IMR-90 (cell line): ENCODE measurements around the gene CEP72. TPM values are rescaled to one million over a fixed set of nuclear protein-coding genes. Genes with fewer than 3 reads are reported as not detected.

Experiments used
- ATAC-seq: fragments of 200-7000 bp; cut with Tn5 transposase; 2 replicates; pipeline ENCODE4 v1.9.1; 2020; ENCODE audit warnings: low read depth, mild to moderate bottlenecking, moderate library complexity
- BruUV-seq: library from RNA; stranded (reverse); fragments of 400-500 nt; replicated peaks from 2 replicates; lab custom pipeline; 2021; lab: Mats Ljungman, UMichigan
- CTCF ChIA-PET: fragments of 300-600 bp; formaldehyde crosslinking; extraction: SDS; loops from one replicate; lab custom pipeline; 2021; ENCODE audit warnings: antibody characterized with exemption; lab: Yijun Ruan, JAX
- POLR2A ChIA-PET: fragments of 300-600 bp; sonication (Branson Sonifier 250); formaldehyde crosslinking; loops from one replicate; lab custom pipeline; 2022; ENCODE audit warnings: antibody characterized with exemption; ENCODE audit not compliant: unreplicated experiment; lab: Charles Lee
- DNase-seq: peaks from one replicate; pipeline ENCODE4 v3.0.0; 2013
- H2AFZ ChIP-seq: replicated peaks from 2 replicates; pipeline ENCODE3; 2013; ENCODE audit warnings: low read length, mild to moderate bottlenecking; ENCODE audit not compliant: poor library complexity
- H2AK5ac ChIP-seq: 2 replicates; pipeline ENCODE4 v1.6.1; 2013; ENCODE audit warnings: low read depth, low read length, inconsistent platforms
- H2AK9ac ChIP-seq: replicated peaks from 2 replicates; pipeline ENCODE3; 2013; ENCODE audit warnings: mild to moderate bottlenecking, low read depth, low read length, moderate library complexity; ENCODE audit not compliant: poor library complexity
- H2BK120ac ChIP-seq: 2 replicates; pipeline ENCODE4 v1.6.1; 2013; ENCODE audit warnings: low read depth, low read length, inconsistent platforms
- H2BK15ac ChIP-seq: 3 replicates; pipeline ENCODE4 v1.6.1; 2013; ENCODE audit warnings: low read depth, low read length, inconsistent platforms
- H2BK20ac ChIP-seq: 2 replicates; pipeline ENCODE4 v1.6.1; 2013; ENCODE audit warnings: low read depth, mild to moderate bottlenecking, inconsistent platforms, low read length, moderate library complexity
- H2BK5ac ChIP-seq: 2 replicates; pipeline ENCODE4 v1.6.1; 2013; ENCODE audit warnings: mild to moderate bottlenecking, low read depth, low read length, inconsistent platforms; ENCODE audit not compliant: poor library complexity, severe bottlenecking
- H3K14ac ChIP-seq: replicated peaks from 2 replicates; pipeline ENCODE4 v1.6.1; 2013; ENCODE audit warnings: low read depth, low read length, inconsistent platforms
- H3K18ac ChIP-seq: 2 replicates; pipeline ENCODE4 v1.6.1; 2013; ENCODE audit warnings: low read depth, low read length, control low read depth
- H3K23ac ChIP-seq: 2 replicates; pipeline ENCODE4 v1.6.1; 2013; ENCODE audit warnings: low read depth, low read length, inconsistent platforms
- H3K27ac ChIP-seq: 2 replicates; pipeline ENCODE4 v1.5.1; 2013; ENCODE audit warnings: mild to moderate bottlenecking, control low read depth, low read length; ENCODE audit not compliant: insufficient read depth
- H3K27me3 ChIP-seq: 2 replicates; pipeline ENCODE4 v1.6.1; 2013; ENCODE audit warnings: low read length; ENCODE audit not compliant: control insufficient read depth, insufficient read depth
- H3K36me3 ChIP-seq: 2 replicates; pipeline ENCODE4 v1.6.1; 2013; ENCODE audit warnings: low read length, mixed read lengths; ENCODE audit not compliant: control insufficient read depth, insufficient read depth
- H3K4ac ChIP-seq: 2 replicates; pipeline ENCODE4 v1.6.1; 2013; ENCODE audit warnings: low read depth, low read length, inconsistent platforms
- H3K4me1 ChIP-seq: 2 replicates; pipeline ENCODE4 v1.6.1; 2013; ENCODE audit warnings: low read length, mixed read lengths; ENCODE audit not compliant: control insufficient read depth, insufficient read depth
- H3K4me2 ChIP-seq: 2 replicates; pipeline ENCODE4 v1.6.1; 2013; ENCODE audit warnings: low read depth, mild to moderate bottlenecking, control low read depth, low read length, moderate library complexity
- H3K4me3 ChIP-seq: 2 replicates; pipeline ENCODE4 v1.5.1; 2013; ENCODE audit warnings: low read depth, mild to moderate bottlenecking, control low read depth, low read length, moderate library complexity; ENCODE audit not compliant: insufficient read depth
- H3K56ac ChIP-seq: 2 replicates; pipeline ENCODE4 v1.6.1; 2013; ENCODE audit warnings: low read length, inconsistent platforms; ENCODE audit not compliant: insufficient read depth; ENCODE audit errors: extremely low read depth
- H3K79me1 ChIP-seq, 2 experiments: 2 replicates each; pipeline ENCODE4 v1.6.1; 2013; ENCODE audit warnings: low read length in 2 of 2, inconsistent platforms in 1 of 2, low read depth in 1 of 2
- H3K9ac ChIP-seq: 2 replicates; pipeline ENCODE4 v1.6.1; 2013; ENCODE audit warnings: low read depth, low read length, control low read depth
- H3K9me1 ChIP-seq: 2 replicates; pipeline ENCODE4 v1.6.1; 2013; ENCODE audit warnings: low read length, inconsistent platforms; ENCODE audit not compliant: insufficient read depth
- H3K9me3 ChIP-seq: 2 replicates; pipeline ENCODE4 v1.6.1; 2013; ENCODE audit warnings: low read length; ENCODE audit not compliant: control insufficient read depth, insufficient read depth
- H4K20me1 ChIP-seq: 2 replicates; pipeline ENCODE4 v1.6.1; 2013; ENCODE audit warnings: low read length, inconsistent platforms; ENCODE audit not compliant: insufficient read depth
- H4K5ac ChIP-seq: 2 replicates; pipeline ENCODE4 v1.6.1; 2013; ENCODE audit warnings: mild to moderate bottlenecking, low read depth, low read length, control low read depth
- H4K8ac ChIP-seq, 2 experiments: 2 replicates each; pipeline ENCODE4 v1.6.1; 2013; ENCODE audit warnings: low read depth in 2 of 2, low read length in 2 of 2, control low read depth in 1 of 2, inconsistent platforms in 1 of 2
- H4K91ac ChIP-seq: 2 replicates; pipeline ENCODE4 v1.6.1; 2013; ENCODE audit warnings: low read depth, low read length, inconsistent platforms; ENCODE audit not compliant: insufficient read depth
- BHLHE40 ChIP-seq: fragments of 150-350 bp; IDR thresholded peaks from 2 replicates; pipeline ENCODE4 v1.6.1; 2016; ENCODE audit warnings: mild to moderate bottlenecking, low read depth, low read length
- CEBPB ChIP-seq: IDR thresholded peaks from 2 replicates; pipeline ENCODE4 v1.6.1; 2012; ENCODE audit warnings: low read depth, low read length, improper control_type of control experiment
- CHD1 ChIP-seq: IDR thresholded peaks from 2 replicates; pipeline ENCODE4 v1.6.1; 2012; ENCODE audit warnings: low read depth, low read length, improper control_type of control experiment
- CTCF ChIP-seq: conservative IDR thresholded peaks from 2 replicates; pipeline ENCODE4 v1.5.1; 2012; ENCODE audit warnings: mild to moderate bottlenecking, low read depth, low read length, improper control_type of control experiment
- ELK1 ChIP-seq: fragments of 150-350 bp; IDR thresholded peaks from 2 replicates; pipeline ENCODE4 v1.6.1; 2016; ENCODE audit warnings: low read depth, mild to moderate bottlenecking, low read length, moderate library complexity, borderline replicate concordance
- FOS ChIP-seq: fragments of 150-350 bp; IDR thresholded peaks from 2 replicates; pipeline ENCODE4 v1.6.1; 2016; ENCODE audit warnings: low read depth, low read length
- MAFK ChIP-seq: IDR thresholded peaks from 2 replicates; pipeline ENCODE4 v1.6.1; 2012; ENCODE audit warnings: low read depth, low read length, improper control_type of control experiment
- MAZ ChIP-seq: IDR thresholded peaks from 2 replicates; pipeline ENCODE4 v1.6.1; 2012; ENCODE audit warnings: low read depth, mild to moderate bottlenecking, low read length, improper control_type of control experiment, moderate library complexity, borderline replicate concordance
- MXI1 ChIP-seq: IDR thresholded peaks from 2 replicates; pipeline ENCODE4 v1.6.1; 2012; ENCODE audit warnings: low read depth, mild to moderate bottlenecking, low read length, moderate library complexity, borderline replicate concordance
- NFE2L2 ChIP-seq: fragments of 150-350 bp; IDR thresholded peaks from 2 replicates; pipeline ENCODE4 v1.6.1; 2016; ENCODE audit warnings: low read depth, mild to moderate bottlenecking, low read length
- POLR2A ChIP-seq: IDR thresholded peaks from 2 replicates; pipeline ENCODE4 v1.6.1; 2012; ENCODE audit warnings: mild to moderate bottlenecking, low read depth, low read length
- RAD21 ChIP-seq: IDR thresholded peaks from 2 replicates; pipeline ENCODE4 v1.6.1; 2012; ENCODE audit warnings: low read length, improper control_type of control experiment
- RCOR1 ChIP-seq: IDR thresholded peaks from 2 replicates; pipeline ENCODE4 v1.6.1; 2012; ENCODE audit warnings: mild to moderate bottlenecking, low read length, improper control_type of control experiment; ENCODE audit not compliant: insufficient replicate concordance
- RFX5 ChIP-seq: IDR thresholded peaks from 2 replicates; pipeline ENCODE4 v1.8.0; 2012; ENCODE audit warnings: low read depth, mild to moderate bottlenecking, low read length, moderate library complexity
- SMC3 ChIP-seq: fragments of 150-350 bp; IDR thresholded peaks from 2 replicates; pipeline ENCODE4 v1.6.1; 2016; ENCODE audit warnings: low read depth, mild to moderate bottlenecking, antibody characterized with exemption, low read length, moderate library complexity
- WGBS, 2 experiments: methylation state at CpG; one replicate each; pipeline versions ENCODE4 v1.1.5 to v1.1.7; 2013; ENCODE audit warnings: missing lambda C conversion rate in 2 of 2; ENCODE audit not compliant: insufficient read length in 1 of 2; ENCODE audit errors: extremely low coverage in 2 of 2; 5-methylcytosine and 5-hydroxymethylcytosine counted together
- dilution Hi-C: fragments of 300-500 bp; cut with HindIII; formaldehyde crosslinking; loops from one replicate; pipeline ENCODE4 v1.14.3; 2018; ENCODE audit warnings: low sequenced_read_pairs; ENCODE audit not compliant: unreplicated experiment
- in situ Hi-C: fragments of 300-500 bp; cut with MboI; formaldehyde crosslinking; loops from 3 replicates; pipeline ENCODE4 v1.14.3; 2019; ENCODE audit warnings: low sequenced_read_pairs, inconsistent platforms, mixed read lengths
- intact Hi-C: fragments of 100-400 bp; cut with micrococcal nuclease; formaldehyde crosslinking; loops from 2 replicates; pipeline ENCODE4 v1.10.0; 2022
- polyA plus RNA-seq, 3 experiments: library from polyadenylated mRNA; depleted of rRNA; stranded (reverse); fragments of >200 nt; gene quantifications; 2 replicates each; pipeline ENCODE4 v1.2.3, GENCODE V29; 2012; ENCODE audit warnings: low replicate concordance in 1 of 3
- total RNA-seq: library from RNA; depleted of rRNA; stranded (reverse); fragments of >200 nt; gene quantifications from 2 replicates; pipeline ENCODE4 v1.2.3, GENCODE V29; 2012
- TF ChIP-seq, protein P1 (sequence below): fragments of 150-350 bp; IDR thresholded peaks from 2 replicates; pipeline ENCODE4 v1.6.1; 2017; ENCODE audit warnings: mild to moderate bottlenecking, antibody characterized with exemption, low read length, low read depth

CEP72 gene
- total and polyA plus RNA-seq, 2 of the 4 experiments (the other 2 are of a cell fraction) = 2.9 to 4.3 TPM

DNA sequence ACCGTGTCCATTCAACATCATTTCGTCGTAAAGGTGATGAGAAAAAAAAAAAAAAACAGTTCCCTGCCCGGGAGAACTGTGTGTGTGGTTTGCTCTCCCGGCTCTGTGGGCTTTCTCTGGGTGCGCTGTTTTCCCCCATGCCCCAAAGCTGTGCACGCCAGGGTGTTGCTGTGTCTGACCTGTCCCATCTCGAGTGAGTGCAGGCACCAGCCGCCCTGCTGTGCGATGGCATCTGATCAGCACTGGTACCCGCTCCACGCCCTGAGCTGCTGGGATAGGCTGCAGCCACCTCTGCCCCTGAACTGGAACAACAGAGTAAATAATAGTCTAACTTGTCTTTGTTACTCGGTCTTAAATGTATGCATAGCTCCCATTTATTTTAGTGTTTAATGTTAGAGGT is 33.3 kb downstream of the CEP72 start:
- in situ Hi-C loops (no loop called here), intact Hi-C loops (no loop called here), dilution Hi-C loops (no loop called here)
- Histone ChIP-seq H3K27me3 (no peaks in the 10 kb centered on the region), H4K5ac (no peak overlapping the region), H3K23ac (no peak overlapping the region), H3K9me1 (0 out of 2 replicates have a peak, but pooled peaks cover 3% of the 10 kb centered on the region), H3K4ac (no peak overlapping the region), H2AFZ (no peak overlapping the region), H4K8ac (no peak overlapping the region), H3K18ac (no peak overlapping the region), H2BK20ac (no peak overlapping the region), H3K4me3 (no peak overlapping the region), H2BK120ac (no peak overlapping the region), H3K4me2 (no peak overlapping the region), H3K36me3 (peaks cover 16% of the 10 kb centered on the region), H3K27ac (no peak overlapping the region), H3K9ac (no peak overlapping the region), H3K9me3 (no peaks in the 10 kb centered on the region), H3K4me1 (no peaks in the 10 kb centered on the region), H4K91ac (no peak overlapping the region), H2BK15ac (no peak overlapping the region), H2AK9ac (no peak overlapping the region), H3K56ac (no peak overlapping the region), H3K79me1 (no peaks in the 10 kb centered on the region; a peak in 1 of 4 replicates), H4K20me1 (no peaks in the 10 kb centered on the region), H2BK5ac (no peak overlapping the region), H3K14ac (no peak overlapping the region), H2AK5ac (no peak overlapping the region)
- ChIA-PET CTCF (no interaction called here), POLR2A (no interaction called here)
- TF ChIP-seq POLR2A (no peak), CEBPB (no peak), CHD1 (no peak), MAFK (no peak), BHLHE40 (no peak), FOS (no peak), NFE2L2 (no peak), CTCF (no peak), RCOR1 (no peak), MAZ (no peak), RFX5 (no peak), RAD21 (no peak), MXI1 (no peak), SMC3 (no peak), ELK1 (no peak)
- TF ChIP-seq, protein P1, sequence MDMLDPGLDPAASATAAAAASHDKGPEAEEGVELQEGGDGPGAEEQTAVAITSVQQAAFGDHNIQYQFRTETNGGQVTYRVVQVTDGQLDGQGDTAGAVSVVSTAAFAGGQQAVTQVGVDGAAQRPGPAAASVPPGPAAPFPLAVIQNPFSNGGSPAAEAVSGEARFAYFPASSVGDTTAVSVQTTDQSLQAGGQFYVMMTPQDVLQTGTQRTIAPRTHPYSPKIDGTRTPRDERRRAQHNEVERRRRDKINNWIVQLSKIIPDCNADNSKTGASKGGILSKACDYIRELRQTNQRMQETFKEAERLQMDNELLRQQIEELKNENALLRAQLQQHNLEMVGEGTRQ = no peak
- ATAC-seq = no peak
- DNase-seq = no peak
- 97% methylated on average over 7 of the region's 13 CpGs; no CpG with 5 or more reads in 1 of the 2 experiments for WGBS, 2 experiments
- BruUV-seq = no TSS peak
